ENCODE data around the gene PDE4D.

Gene PDE4D

DNA sequence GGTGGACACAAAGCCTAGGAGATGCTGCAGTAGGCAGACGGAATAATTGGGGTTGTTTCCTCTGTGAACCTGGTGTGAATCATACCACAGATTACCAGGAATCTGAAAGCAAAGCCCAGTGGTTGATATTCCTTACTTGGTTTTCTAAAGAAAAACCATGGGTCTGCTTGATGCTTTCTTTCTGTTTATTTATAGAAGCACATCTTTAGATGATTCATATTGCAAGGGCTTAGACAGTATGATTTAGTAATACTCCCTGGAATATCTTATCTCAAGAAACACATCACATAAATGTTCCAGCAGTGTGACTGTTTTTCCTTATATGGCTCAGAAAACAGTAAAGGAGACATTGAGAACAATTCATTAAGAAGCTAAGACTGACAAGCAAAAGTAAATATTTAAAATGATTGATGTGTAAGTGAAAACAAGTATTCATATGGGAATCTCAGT lies 687.4 kb downstream of the PDE4D start:
- DNase-seq (ENCODE audit: low spot score) = peak; percentile 53

DNA sequence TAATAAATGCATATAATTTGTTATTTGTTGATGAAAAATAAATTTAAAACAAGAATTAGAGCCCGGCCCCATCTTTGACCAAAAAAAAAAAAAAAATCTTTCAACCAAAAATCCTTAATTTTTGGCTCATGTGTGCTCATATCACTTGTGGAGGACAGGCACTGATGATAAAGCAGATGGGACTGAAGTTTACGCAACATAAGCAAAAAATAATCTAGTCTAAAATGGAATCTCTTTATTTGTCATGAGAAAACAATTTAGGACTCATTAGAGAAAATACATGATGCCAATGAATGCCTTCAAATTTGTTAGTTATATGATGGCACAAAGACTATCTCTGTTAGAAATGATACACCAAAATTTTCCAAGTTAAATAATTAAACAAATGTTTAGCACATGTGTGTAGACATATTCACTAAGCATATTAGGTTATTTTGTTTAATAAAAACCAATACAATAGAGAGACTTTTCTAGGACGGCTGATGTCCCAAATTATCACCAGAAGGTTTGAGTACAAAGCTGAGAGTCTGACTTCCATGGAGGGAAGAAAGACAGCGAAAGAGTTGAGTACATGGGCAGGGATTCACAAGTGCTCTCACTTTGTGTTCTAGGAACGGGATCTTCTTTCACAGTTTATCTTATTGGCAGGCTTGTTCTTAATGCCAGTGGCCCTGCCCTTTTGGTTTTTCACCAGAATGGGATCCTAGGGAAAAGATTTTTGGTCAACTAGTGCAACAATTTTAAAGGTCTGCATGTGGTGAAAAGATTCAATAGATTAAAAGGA lies 689.2 kb downstream of the PDE4D start:
- DNase-seq (ENCODE audit: low spot score) = no peak

DNA sequence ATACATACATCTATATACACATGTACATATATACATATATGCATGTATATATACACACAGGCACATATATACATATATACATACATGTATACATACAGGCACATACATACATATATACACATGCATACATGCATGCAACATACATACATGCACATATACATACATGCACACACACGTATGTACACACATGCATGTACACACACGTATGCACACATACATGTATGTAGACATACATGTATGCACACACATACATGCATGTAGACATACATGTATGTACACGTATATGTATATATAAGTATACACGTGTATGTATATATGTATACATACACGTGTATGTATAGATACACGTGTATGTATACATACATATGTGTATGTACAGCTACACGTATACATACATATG lies 693.7 kb downstream of the PDE4D start:
- no peak for DNase-seq (ENCODE audit: low spot score)

DNA sequence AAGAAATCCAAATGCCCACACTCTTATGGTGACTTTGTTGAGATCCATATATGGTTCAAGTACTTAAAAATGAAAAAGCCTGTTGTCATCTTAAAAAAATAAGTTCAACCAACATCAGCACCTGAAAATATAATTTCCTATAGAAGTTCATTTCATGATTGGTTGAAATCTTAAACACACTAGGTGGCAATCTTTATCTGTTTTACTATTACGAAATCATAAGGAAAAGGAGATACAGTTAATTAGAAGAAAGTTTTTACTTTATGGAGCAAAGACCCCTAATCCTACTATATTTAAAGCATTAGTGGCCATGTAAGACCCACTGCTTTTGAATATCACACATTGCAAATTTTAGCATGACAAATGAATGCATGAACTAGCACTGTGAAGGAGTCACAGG lies 694.7 kb downstream of the PDE4D start:
- no peak for DNase-seq (ENCODE audit: low spot score)

DNA sequence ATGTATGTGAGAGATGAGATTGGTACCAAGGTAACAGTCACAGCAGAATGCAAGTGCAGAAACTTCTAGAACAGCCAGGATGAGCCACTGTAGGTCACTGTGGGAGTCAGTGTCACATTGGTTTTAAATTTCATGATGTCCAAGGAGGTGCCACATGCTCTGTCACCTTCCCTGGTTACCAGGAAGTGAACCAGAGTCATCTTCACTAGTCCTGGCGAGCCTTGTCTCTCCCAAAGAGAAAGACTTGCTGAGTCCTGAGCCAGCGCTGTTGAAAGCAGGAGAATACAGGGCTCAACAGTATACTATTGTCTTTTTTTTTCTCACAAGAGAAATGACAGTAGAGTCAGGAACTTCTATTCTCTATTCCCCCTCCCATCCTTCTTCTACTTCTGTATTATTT lies 695.2 kb downstream of the PDE4D start:
- DNase-seq (ENCODE audit: low spot score) = no peak

DNA sequence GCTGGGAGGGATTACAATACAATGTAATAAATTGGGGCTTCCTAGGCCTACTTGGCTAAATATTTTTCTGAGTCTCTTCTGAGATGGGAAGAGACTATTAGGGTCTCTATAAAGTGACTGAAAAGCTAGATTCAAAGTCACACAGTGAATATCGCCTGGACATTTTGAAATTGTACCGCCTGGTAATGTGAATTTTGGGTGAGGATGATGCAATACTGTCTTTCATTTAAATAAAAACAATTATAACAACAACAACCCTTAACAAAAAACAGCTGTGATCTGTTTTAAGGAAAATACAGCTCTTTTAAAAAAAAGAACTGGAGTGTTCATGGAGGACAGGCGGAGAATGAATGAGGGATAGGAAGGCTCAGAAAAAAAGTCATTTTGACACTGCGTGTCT lies 695.6 kb downstream of the PDE4D start:
- DNase-seq (ENCODE audit: low spot score) = no peak

DNA sequence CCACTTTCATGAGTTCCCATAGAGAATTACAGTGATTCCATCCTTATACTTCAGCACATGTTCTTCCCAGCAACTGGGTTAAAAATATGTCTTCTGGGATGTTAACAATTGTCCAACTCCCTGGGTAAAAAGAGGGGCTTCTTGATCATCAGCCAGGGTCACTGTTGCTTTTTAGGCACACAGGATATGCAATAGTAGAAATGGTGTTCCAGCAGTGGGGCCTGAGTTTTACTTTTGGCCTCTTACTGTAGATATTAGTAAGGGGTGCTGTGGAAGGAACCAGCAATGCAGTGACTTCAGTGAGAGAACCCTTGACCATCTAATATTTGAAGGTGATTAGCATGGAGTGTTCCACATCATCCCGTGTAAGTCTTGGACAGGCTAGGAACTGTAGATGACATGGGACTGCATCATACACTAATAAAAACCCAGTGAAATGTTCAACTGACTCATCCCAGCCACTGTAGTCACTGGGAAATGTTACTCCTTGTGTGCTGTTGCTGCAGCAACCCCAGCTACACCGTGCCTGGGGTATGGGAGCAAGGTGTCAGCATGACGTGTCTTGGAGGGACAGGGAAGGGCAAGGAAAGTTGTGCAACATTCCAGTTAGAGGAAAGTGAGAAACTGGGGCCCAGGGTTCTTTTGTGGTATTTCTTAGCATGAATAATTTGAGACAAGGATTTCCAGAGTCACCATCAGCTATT lies 699.8 kb downstream of the PDE4D start:
- DNase-seq (ENCODE audit: low spot score) = no peak

DNA sequence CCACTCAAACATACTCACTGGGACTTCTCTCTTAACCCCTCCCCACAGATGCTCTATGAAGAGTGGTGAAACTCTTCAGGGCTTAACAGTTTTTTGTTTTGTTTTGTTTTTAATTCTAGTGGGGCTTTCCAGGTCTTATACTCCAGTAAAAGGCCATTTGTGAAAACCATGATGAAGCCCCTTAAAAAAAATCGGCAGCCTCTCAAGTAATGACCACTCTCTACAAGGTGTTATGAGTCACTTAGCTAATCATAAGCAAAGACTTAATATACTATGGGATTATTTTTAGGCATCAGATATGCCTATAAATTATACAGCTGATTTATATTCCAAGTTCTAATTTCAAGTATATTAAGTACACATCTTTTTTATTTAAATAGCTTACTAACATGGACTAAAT lies 702.8 kb downstream of the PDE4D start:
- no peak for DNase-seq (ENCODE audit: low spot score)

DNA sequence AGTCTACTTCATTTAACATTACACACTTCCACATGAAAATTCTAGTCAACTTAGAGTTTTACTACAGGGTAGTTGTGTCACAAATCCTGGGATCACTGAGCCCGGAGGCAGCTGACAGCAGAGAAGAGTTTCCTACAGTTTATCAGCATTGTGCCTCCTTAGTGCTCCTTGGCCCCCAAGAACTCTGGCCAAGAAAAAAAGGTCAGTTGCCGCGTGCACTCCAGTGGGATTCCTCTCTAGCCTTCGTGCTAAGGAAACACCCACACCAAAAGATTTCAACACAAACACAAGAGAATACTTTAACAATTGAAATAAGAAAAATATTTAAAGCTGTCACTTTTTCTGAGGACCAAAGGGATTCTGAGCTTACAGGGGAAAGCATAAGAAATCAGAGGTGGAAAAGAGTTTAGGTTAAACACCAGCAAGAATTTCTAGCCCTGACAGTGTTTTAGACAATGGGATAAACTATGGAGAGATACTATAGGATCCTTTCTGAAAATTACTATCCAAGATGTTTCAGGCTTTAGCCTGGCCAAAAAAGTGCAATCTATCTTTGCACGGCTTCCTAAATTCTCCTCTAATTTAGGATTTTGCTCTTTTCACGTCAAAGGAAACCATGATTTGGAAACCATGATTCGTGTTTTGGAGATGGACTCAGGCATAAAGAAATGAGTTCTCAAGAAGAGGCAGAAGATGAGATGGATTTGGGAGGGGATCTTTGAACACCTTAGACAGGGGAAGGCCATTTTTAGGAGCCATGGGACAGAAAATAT lies 703.9 kb downstream of the PDE4D start:
- DNase-seq (ENCODE audit: low spot score) = no peak

DNA sequence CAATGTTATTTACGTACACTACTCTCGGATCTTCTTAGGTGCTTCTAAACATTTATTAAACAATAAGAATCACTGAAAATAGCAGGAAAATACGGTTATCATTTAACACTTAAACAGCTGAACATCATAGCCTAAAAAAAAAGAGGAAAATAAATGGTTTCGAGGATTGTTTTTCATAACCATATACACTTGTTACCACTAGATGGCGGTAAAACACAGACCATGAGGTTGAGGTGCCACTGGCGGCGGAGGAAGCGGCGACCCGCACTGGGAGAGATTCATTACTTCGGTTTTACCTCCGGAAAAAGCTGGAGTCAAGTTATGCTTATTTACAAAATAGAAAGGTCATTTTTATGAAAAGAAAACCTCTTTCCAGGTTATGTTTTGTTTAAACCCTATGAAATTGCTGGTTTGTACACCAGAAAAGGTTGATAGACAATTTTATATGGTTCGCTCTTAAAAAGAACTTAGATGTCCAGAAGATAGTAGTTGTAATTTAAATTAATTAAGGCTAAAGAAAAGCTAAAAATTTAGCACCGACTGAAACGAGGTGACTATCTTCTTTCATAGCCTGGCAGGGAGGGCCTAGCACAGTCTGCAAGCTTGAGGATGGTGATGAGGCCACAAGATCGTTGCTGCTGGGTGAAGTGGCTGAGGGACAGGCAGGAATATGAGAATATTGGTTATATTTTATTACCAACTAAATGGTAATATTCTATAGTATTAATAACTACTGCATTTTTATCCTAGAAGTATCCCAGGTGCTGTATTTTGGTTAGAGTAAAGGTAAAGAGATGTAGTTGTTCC lies 704.9 kb downstream of the PDE4D start:
- peak; percentile 75 for DNase-seq (ENCODE audit: low spot score)

DNA sequence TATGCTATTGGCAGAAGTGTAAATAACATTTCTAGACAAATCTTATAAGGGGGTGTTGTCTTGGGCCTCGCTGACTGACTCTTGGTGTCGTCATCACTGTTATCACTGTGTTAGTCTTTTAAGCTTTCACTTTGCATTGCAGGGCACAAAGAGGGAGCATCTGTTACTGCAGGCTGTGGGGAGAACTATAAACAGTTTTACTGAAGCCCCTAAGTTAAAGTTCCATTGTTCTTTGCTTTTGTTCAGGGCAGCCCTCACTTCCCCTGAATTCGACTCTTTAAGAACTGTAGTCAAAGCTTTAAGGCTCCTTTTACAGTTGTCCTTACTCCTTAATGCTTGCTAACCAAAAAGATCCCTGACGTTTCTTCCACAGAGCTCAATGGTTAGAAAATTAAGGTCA lies 705.7 kb downstream of the PDE4D start:
- no peak for DNase-seq (ENCODE audit: low spot score)

DNA sequence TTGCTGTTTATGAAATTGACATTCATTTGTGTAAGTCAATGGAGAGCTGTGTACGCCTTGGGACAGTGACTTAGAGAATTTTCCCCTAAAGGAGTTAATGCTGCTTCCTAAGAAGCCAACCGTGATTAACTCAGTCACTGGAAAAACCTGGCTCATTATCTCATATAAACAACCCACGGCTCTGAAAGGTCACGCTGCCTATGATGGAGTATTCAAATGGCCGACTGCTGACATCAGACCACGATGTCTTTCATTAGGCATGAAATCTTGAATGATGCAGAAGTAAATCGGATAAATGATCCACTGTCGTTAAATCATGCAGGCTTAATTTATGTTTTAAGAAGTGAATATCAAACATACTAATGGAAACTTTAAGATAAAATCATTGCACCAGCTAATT lies 706.9 kb downstream of the PDE4D start:
- DNase-seq (ENCODE audit: low spot score) = no peak

DNA sequence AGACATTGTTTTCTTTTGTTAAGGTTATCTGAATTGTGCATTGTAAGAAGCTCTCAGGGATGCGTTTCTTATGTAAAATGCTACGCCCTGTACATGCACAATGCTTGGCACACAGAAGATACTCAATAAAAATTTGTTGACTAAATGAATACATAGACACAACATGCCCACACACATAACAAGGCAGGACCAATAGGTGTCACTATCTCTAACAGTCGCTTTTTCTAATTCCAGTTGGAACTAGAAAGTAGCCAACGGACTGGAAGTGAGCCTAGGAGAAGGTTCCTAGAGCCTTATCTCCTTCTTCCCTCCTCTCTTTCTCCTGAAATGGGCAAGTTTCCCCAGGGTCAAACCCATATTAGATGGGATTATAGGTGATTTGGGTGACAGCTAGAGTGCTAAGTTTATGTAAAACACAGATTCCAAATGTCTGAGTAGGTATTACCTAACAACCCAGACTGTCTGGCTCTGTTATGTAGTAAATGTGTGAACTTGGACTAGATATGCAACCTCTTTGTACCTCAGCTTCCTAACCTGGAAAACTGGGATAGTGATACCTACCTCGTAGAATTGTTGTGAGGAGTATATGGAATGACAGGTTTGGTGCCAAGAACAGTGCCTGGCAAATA lies 707.7 kb downstream of the PDE4D start:
- DNase-seq (ENCODE audit: low spot score) = no peak

DNA sequence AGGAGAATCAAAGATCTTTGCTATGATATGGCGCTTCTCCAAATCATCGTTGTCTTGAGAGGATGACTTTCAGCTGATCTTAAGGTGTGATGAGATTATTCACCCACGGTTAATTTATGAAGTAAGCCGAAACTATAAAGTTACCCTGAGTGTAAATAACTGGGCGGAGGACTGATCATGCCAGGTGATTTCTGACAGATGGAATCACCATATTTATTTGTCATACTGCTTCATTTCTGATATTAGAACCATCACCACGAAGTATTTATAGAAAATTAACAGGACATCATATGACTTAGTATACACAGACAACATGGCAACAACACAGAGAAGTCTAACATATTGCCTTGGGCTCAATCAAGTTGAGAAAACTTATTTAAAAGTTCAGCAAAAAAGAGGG lies 708.8 kb downstream of the PDE4D start:
- no peak for DNase-seq (ENCODE audit: low spot score)

DNA sequence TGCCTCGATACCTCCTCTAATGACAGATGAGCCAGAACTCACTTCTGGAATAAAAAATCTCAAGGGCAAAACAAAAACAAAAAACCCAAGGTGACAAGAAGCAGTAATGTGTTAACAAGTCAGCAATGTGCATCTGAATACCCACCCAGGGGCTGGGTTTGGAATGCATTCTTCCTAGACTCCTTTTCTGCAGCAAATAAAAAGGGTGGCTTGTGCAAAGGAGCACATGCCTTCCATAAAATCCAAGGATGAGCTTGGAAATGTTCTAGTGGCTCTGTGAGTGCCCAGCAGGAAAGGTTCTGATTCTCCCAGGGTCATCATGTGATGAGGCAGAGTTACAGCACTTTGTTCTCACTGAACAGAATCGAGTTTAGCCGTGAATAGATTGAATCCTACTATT lies 710.8 kb downstream of the PDE4D start:
- DNase-seq (ENCODE audit: low spot score) = no peak

DNA sequence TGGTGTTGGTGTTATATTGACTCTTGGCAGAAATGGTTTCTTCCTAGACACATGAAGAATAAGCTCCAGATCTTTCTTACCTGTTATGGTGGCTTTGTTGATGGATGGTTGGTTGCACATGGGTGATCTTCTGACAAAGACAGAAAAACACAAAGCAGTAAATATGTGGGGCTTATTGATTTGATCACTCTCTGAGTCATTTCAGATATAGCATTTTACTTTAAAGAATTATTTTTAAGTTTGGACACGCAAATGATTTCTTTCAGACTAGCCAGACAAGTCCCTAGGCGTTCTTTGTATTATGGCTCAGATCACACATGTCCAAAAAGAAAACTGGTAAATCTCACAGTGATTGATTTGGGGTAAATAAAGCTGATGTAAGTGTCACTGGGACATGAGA lies 713.0 kb downstream of the PDE4D start:
- DNase-seq (ENCODE audit: low spot score) = no peak

DNA sequence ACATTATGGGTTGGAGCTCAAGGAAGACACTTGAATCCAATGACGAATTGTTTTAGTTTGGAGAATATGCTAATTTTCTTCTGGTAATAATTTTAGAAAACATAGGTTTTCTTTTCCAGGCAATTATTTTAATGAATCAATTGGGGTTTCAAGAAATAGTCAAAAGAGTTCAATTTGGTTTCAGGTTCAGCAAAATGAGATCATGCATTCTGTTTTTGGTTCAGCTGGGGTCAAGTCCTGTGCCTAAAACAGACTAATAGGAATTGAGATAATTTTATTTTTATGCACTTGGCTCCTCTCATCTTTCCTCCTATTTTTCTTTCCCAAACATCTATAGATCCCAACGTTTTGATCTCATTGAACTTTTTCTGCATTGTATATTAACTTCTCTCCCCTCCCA lies 713.8 kb downstream of the PDE4D start:
- no peak for DNase-seq (ENCODE audit: low spot score)

DNA sequence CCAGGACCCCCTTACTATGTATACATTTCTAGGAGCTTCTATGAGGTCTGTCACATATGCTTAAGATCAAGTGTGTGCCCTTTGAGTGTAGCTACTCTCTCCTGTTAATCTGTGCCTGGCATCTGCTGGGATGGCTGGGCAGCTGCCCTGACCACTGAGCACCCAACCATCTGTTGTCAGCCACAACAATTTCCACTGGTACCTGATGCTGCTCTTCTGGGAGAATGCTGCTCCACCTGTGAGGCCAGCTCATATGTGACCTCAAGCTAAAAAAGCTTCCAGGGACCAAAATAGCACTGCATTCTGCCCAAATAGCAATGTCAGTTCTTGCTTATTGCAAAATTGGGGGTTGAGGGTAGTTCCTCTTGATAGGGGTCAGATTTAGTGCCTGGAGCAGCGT lies 715.0 kb downstream of the PDE4D start:
- no peak for DNase-seq (ENCODE audit: low spot score)

DNA sequence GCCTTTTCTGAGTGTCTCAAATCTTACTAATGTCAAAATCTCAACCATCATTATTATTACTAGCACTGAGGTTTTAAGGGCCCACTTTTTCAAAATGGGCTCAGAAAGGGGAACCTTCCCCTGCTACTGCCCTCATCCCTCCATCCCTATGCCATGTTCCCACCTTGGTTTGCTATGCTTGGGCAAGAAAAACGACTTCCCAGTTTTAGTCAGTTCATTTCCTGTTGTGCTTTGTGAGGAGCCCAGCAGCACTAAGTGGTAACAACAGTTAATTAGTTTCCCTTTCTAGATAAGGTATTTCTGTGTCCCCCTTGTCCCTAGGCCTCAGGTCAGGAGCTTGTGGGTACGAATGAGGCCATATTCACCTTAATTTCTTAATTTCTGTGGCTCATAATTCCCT lies 715.5 kb downstream of the PDE4D start:
- no peak for DNase-seq (ENCODE audit: low spot score)

DNA sequence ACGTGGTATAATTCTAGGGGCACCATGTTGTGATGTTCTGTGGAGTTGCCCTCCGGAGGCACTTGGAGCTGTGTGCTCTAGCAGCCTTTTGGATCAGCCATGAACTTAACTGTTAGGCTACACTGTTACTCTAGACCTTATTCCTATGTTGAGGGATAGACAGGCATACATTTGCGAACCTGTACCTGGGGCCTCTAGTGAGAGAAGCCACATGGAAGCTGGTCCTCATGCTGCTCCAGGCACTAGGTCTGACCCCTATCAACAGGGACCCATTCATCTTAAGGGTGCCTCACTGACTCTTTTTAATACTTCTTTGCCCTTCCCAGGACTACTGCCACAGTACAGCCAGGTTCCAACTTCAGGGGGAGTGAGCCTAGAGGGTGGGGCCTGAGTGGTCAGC lies 715.9 kb downstream of the PDE4D start:
- DNase-seq (ENCODE audit: low spot score) = no peak

DNA sequence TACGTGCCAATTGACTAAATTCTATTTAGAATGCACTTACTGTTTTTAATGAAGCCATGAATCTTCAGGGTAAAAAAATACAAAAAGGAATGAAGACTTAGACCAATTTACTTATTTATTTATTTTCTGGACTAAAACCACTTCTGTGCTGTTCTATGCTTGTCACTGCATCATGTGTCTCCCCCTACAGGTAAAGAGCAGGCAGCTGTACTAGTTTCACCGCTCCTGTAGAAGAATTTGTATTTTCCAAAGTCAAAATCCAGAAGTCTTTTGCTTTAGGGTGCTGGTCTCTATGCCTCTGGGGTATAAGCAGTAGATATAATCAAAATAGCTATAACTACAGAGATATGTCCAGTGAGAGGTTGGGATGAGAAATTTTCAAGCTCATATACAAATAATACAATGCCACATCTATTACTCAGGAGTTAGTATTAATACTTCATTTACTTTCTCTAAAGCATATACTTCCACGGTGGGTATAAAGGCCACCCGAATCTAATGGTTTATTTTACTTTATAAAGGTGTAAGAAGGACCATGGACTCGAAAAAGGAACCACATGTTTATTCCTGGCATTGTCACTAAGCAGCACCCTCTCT lies 719.2 kb downstream of the PDE4D start:
- peak; percentile 51 for DNase-seq (ENCODE audit: low spot score)

Measured in kidney capillary endothelial cell (primary cell).